Activated CD4-positive, alpha-beta memory T cell treated with anti-CD3 and anti-CD28 coated beads, Interleukin-2, amount 10 ng/mL, durations not matched to agents 7 days and 5 days (primary cell): Measurements from ENCODE around the gene CYP21A2. TPM values are rescaled to one million over a fixed set of nuclear protein-coding genes. Genes with fewer than 3 reads are reported as not detected.

Source experiments
- CTCF ChIA-PET: fragments of 350-600 bp; sonication (Branson Sonifier 250); formaldehyde crosslinking; loops from one replicate; lab custom pipeline; 2021; ENCODE audit warnings: antibody characterized with exemption, inconsistent platforms; lab: Charles Lee
- POLR2A ChIA-PET: fragments of 350-600 bp; sonication (Branson Sonifier 250); formaldehyde crosslinking; loops from one replicate; lab custom pipeline; 2021; ENCODE audit warnings: antibody characterized with exemption; lab: Charles Lee
- DNase-seq: peaks from one replicate; pipeline ENCODE4 v3.0.0-alpha.2; 2020
- H3K27ac Mint-ChIP-seq: one replicate; pipeline ENCODE4 v1.8.0; 2021; ENCODE audit warnings: mild to moderate bottlenecking, mixed read lengths
- H3K27me3 Mint-ChIP-seq: one replicate; pipeline ENCODE4 v1.8.0; 2021; ENCODE audit warnings: mixed read lengths
- H3K36me3 Mint-ChIP-seq: one replicate; pipeline ENCODE4 v1.8.0; 2021; ENCODE audit warnings: low read depth, mixed read lengths
- H3K4me1 Mint-ChIP-seq: one replicate; pipeline ENCODE4 v1.8.0; 2021; ENCODE audit warnings: mixed read lengths
- H3K4me3 Mint-ChIP-seq: one replicate; pipeline ENCODE4 v1.8.0; 2021; ENCODE audit warnings: mild to moderate bottlenecking, mixed read lengths
- H3K9me3 Mint-ChIP-seq: one replicate; pipeline ENCODE4 v1.8.0; 2021; ENCODE audit warnings: mixed read lengths
- total RNA-seq, 2 experiments: library from RNA; stranded (reverse); gene quantifications; one replicate each; pipeline ENCODE4 v1.2.3, GENCODE V29; 2021

The CYP21A2 gene
- total RNA-seq, 2 experiments from 2014 or later = 0.23 TPM; not detected in 1

- peaks cover 4% of the 10 kb centered on the region for H3K27me3 Mint-ChIP-seq
- H3K4me3 Mint-ChIP-seq = no peak overlapping the region
- H3K36me3 Mint-ChIP-seq = no peaks in the 10 kb centered on the region
- H3K9me3 Mint-ChIP-seq = no peaks in the 10 kb centered on the region
- POLR2A ChIA-PET = no interaction called here
- peaks cover 2% of the 10 kb centered on the region for H3K4me1 Mint-ChIP-seq
- no peak for DNase-seq
- H3K27ac Mint-ChIP-seq = no peak overlapping the region
- CTCF ChIA-PET = no interaction called here
Observed at GRCh38 chr6:32069878-32070515, 31.8 kb downstream of the CYP21A2 start.

- no peak overlapping the region for H3K4me3 Mint-ChIP-seq
- H3K4me1 Mint-ChIP-seq = no peaks in the 10 kb centered on the region
- H3K36me3 Mint-ChIP-seq = no peaks in the 10 kb centered on the region
- CTCF ChIA-PET = interaction anchor here (0.9 kb wide), 1 partner anchor 17 kb away, joined by 3 read pairs; no protein-coding TSS in a partner anchor
- DNase-seq = no peak
- no peak overlapping the region for H3K27ac Mint-ChIP-seq
- H3K27me3 Mint-ChIP-seq = peaks cover 5% of the 10 kb centered on the region
- POLR2A ChIA-PET = no interaction called here
- H3K9me3 Mint-ChIP-seq = no peaks in the 10 kb centered on the region
Observed at GRCh38 chr6:32070814-32071543, 32.8 kb downstream of the CYP21A2 start.

- H3K9me3 Mint-ChIP-seq = no peaks in the 10 kb centered on the region
- no peak overlapping the region for H3K27ac Mint-ChIP-seq
- DNase-seq = no peak
- H3K36me3 Mint-ChIP-seq = no peaks in the 10 kb centered on the region
- ChIA-PET CTCF (no interaction called here), POLR2A (no interaction called here)
- no peak overlapping the region for H3K4me3 Mint-ChIP-seq
- peaks cover 5% of the 10 kb centered on the region for H3K27me3 Mint-ChIP-seq
- no peaks in the 10 kb centered on the region for H3K4me1 Mint-ChIP-seq
Observed at GRCh38 chr6:32073101-32073500, 34.9 kb downstream of the CYP21A2 start.

- Mint-ChIP-seq H3K27ac (no peak overlapping the region), H3K9me3 (no peaks in the 10 kb centered on the region), H3K4me1 (no peaks in the 10 kb centered on the region), H3K27me3 (peaks cover 6% of the 10 kb centered on the region), H3K4me3 (no peak overlapping the region), H3K36me3 (no peaks in the 10 kb centered on the region)
- no peak for DNase-seq
- POLR2A ChIA-PET = no interaction called here
- CTCF ChIA-PET = no interaction called here
Observed at GRCh38 chr6:32073613-32074012, 35.4 kb downstream of the CYP21A2 start.

- POLR2A ChIA-PET = no interaction called here
- H3K9me3 Mint-ChIP-seq = no peaks in the 10 kb centered on the region
- H3K27me3 Mint-ChIP-seq = peaks cover 8% of the 10 kb centered on the region
- no peak for DNase-seq
- CTCF ChIA-PET = no interaction called here
- no peak overlapping the region for H3K4me3 Mint-ChIP-seq
- no peak overlapping the region for H3K27ac Mint-ChIP-seq
- no peaks in the 10 kb centered on the region for H3K36me3 Mint-ChIP-seq
- H3K4me1 Mint-ChIP-seq = no peaks in the 10 kb centered on the region
Observed at GRCh38 chr6:32074996-32075532, 36.8 kb downstream of the CYP21A2 start.

- Mint-ChIP-seq H3K27ac (no peak overlapping the region), H3K36me3 (no peaks in the 10 kb centered on the region), H3K4me3 (no peak overlapping the region), H3K4me1 (no peaks in the 10 kb centered on the region), H3K27me3 (peaks cover 11% of the 10 kb centered on the region), H3K9me3 (no peaks in the 10 kb centered on the region)
- DNase-seq = no peak
- ChIA-PET CTCF (no interaction called here), POLR2A (no interaction called here)
Observed at GRCh38 chr6:32075781-32076180, 37.6 kb downstream of the CYP21A2 start.

- Mint-ChIP-seq H3K4me1 (no peaks in the 10 kb centered on the region), H3K9me3 (no peaks in the 10 kb centered on the region), H3K36me3 (no peaks in the 10 kb centered on the region), H3K4me3 (no peak overlapping the region), H3K27ac (no peak overlapping the region), H3K27me3 (peaks cover 14% of the 10 kb centered on the region)
- no peak for DNase-seq
- POLR2A ChIA-PET = no interaction called here
- CTCF ChIA-PET = no interaction called here
Observed at GRCh38 chr6:32076321-32076809, 38.1 kb downstream of the CYP21A2 start.

- H3K4me3 Mint-ChIP-seq = no peak overlapping the region
- POLR2A ChIA-PET = no interaction called here
- H3K36me3 Mint-ChIP-seq = no peaks in the 10 kb centered on the region
- H3K27me3 Mint-ChIP-seq = peaks cover 34% of the 10 kb centered on the region
- peaks cover 3% of the 10 kb centered on the region for H3K4me1 Mint-ChIP-seq
- no peak for DNase-seq
- CTCF ChIA-PET = no interaction called here
- no peaks in the 10 kb centered on the region for H3K9me3 Mint-ChIP-seq
- H3K27ac Mint-ChIP-seq = no peak overlapping the region
Observed at GRCh38 chr6:32079566-32080290, 41.5 kb downstream of the CYP21A2 start.

GRCh38 chr6:32081168-32081990, 43.2 kb downstream of the CYP21A2 start:
- DNase-seq = no peak
- H3K9me3 Mint-ChIP-seq = no peaks in the 10 kb centered on the region
- H3K27ac Mint-ChIP-seq = no peak overlapping the region
- ChIA-PET CTCF (no interaction called here), POLR2A (interaction anchor here (0.5 kb wide), 1 partner anchor 882 kb away, joined by 3 read pairs; no protein-coding TSS in a partner anchor)
- H3K27me3 Mint-ChIP-seq = peaks cover 48% of the 10 kb centered on the region
- H3K4me1 Mint-ChIP-seq = peaks cover 9% of the 10 kb centered on the region
- H3K36me3 Mint-ChIP-seq = no peaks in the 10 kb centered on the region
- no peak overlapping the region for H3K4me3 Mint-ChIP-seq

GRCh38 chr6:32082478-32082877, 44.3 kb downstream of the CYP21A2 start:
- ChIA-PET CTCF (no interaction called here), POLR2A (no interaction called here)
- Mint-ChIP-seq H3K27ac (no peak overlapping the region), H3K4me1 (peaks cover 15% of the 10 kb centered on the region), H3K9me3 (no peaks in the 10 kb centered on the region), H3K4me3 (no peak overlapping the region), H3K27me3 (peaks cover 54% of the 10 kb centered on the region), H3K36me3 (no peaks in the 10 kb centered on the region)
- no peak for DNase-seq

GRCh38 chr6:32082935-32083334, 44.7 kb downstream of the CYP21A2 start:
- CTCF ChIA-PET = no interaction called here
- Mint-ChIP-seq H3K9me3 (no peaks in the 10 kb centered on the region), H3K4me3 (no peak overlapping the region), H3K27ac (no peak overlapping the region), H3K36me3 (no peaks in the 10 kb centered on the region), H3K4me1 (peaks cover 15% of the 10 kb centered on the region), H3K27me3 (peaks cover 55% of the 10 kb centered on the region)
- POLR2A ChIA-PET = no interaction called here
- no peak for DNase-seq
